ENCODE results near the gene CDH4. TPM values are rescaled to one million over a fixed set of nuclear protein-coding genes. Genes with fewer than 3 reads are reported as not detected.
A peak's percentile ranks its signal among the peaks of the same experiment; 100 is the strongest.

Gene CDH4
- total RNA-seq, 1 donor from 2014 or later: 0.99 TPM

GRCh38 chr20:61949363-61949713 is 697.3 kb downstream of the CDH4 start:
- H3K4me1 Mint-ChIP-seq (ENCODE audit: low read depth): peaks cover 2% of the 10 kb centered on the region
- no peak overlapping the region for H3K4me3 Mint-ChIP-seq (ENCODE audit: unreplicated experiment)
- DNase-seq (ENCODE audit: low spot score): peak; percentile 72
- H3K27ac Mint-ChIP-seq (ENCODE audit: unreplicated experiment): no peak overlapping the region
- H3K36me3 Mint-ChIP-seq (ENCODE audit: low read depth): no peaks in the 10 kb centered on the region
- H3K9me3 Mint-ChIP-seq (ENCODE audit: low read depth): no peaks in the 10 kb centered on the region
- peaks cover under 1% of the 10 kb centered on the region for H3K27me3 Mint-ChIP-seq (ENCODE audit: low read depth)
- TF ChIP-seq, protein P1, sequence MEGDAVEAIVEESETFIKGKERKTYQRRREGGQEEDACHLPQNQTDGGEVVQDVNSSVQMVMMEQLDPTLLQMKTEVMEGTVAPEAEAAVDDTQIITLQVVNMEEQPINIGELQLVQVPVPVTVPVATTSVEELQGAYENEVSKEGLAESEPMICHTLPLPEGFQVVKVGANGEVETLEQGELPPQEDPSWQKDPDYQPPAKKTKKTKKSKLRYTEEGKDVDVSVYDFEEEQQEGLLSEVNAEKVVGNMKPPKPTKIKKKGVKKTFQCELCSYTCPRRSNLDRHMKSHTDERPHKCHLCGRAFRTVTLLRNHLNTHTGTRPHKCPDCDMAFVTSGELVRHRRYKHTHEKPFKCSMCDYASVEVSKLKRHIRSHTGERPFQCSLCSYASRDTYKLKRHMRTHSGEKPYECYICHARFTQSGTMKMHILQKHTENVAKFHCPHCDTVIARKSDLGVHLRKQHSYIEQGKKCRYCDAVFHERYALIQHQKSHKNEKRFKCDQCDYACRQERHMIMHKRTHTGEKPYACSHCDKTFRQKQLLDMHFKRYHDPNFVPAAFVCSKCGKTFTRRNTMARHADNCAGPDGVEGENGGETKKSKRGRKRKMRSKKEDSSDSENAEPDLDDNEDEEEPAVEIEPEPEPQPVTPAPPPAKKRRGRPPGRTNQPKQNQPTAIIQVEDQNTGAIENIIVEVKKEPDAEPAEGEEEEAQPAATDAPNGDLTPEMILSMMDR (IDR thresholded peaks at IDR 0.05): no peak

DNA sequence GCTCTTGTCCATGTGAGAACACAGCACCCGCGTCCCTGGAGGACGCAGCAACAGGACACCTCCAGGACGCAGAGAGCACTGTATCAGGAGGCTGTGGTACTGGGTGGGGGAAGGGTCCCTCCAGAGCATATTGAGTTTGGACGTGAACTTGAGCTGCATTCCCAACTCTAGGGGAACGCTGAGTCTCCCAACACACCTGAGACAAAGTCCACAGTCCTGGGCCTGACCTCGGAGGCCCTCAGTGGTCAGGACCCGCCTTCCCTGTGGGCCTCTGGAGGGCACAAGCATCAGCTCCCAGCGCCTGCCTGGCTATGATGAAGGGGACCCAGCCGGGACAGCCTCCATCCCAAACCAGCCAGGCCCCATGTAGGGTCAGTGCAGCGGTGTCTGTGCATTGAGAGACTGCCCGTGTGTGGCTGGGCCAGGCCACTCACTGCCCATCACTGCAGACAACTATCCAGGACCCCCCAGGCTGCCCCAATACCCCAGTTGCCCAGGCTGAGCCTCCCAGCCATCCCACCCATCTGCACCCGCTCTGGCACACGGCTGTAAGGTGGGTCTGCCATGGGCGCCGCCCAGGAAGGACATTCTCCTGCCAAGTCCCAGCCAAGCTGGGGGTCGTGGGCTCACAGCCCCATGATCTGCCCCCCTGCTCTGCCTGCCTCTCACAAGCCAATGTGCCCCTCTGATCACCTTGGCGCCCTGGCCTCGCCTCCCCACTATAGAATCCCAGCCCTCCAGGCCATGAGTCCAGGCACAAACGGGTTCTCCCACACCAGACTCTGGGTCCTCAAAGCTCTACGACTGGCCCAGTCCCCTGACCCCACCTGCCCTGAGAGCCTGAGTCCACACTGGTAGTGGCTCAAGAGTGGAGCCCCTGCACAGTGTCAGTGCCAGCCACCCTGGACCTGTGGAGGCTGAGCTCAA is 697.9 kb downstream of the CDH4 start:
- DNase-seq (ENCODE audit: low spot score): peak; percentile 70
- no peak overlapping the region for H3K27ac Mint-ChIP-seq (ENCODE audit: unreplicated experiment)
- TF ChIP-seq, protein P1 (IDR thresholded peaks at IDR 0.05): no peak
- peaks cover 5% of the 10 kb centered on the region for H3K27me3 Mint-ChIP-seq (ENCODE audit: low read depth)
- H3K9me3 Mint-ChIP-seq (ENCODE audit: low read depth): no peaks in the 10 kb centered on the region
- H3K4me1 Mint-ChIP-seq (ENCODE audit: low read depth): peaks cover 8% of the 10 kb centered on the region
- no peaks in the 10 kb centered on the region for H3K36me3 Mint-ChIP-seq (ENCODE audit: low read depth)
- H3K4me3 Mint-ChIP-seq (ENCODE audit: unreplicated experiment): no peak overlapping the region

DNA sequence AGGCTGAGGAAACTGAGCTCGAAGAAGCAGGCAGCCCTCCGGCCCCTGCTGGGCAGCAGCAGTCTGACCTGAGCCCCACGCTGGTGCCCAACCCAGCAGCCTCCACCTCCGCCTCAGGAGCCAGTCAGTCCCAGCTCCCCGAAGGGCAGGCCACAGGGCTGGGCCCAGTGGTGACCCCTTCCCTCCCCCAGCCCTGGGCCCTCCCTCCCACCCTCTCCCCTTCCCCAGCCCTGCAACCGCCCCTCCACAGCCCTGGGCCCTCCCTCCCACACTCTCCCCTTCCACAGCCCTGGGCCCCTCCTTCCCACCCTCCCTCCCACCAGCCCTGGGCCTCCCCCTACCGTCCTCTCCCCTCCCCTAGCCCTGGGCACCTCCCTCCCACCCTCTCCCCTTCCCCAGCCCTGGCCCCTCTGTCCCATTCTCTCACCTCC is 698.6 kb downstream of the CDH4 start:
- H3K4me1 Mint-ChIP-seq (ENCODE audit: low read depth): peaks cover 14% of the 10 kb centered on the region
- DNase-seq (ENCODE audit: low spot score): no peak
- TF ChIP-seq, protein P1 (IDR thresholded peaks at IDR 0.05): no peak
- H3K27me3 Mint-ChIP-seq (ENCODE audit: low read depth): peaks cover 5% of the 10 kb centered on the region
- H3K9me3 Mint-ChIP-seq (ENCODE audit: low read depth): no peaks in the 10 kb centered on the region
- H3K36me3 Mint-ChIP-seq (ENCODE audit: low read depth): no peaks in the 10 kb centered on the region
- H3K27ac Mint-ChIP-seq (ENCODE audit: unreplicated experiment): no peak overlapping the region
- no peak overlapping the region for H3K4me3 Mint-ChIP-seq (ENCODE audit: unreplicated experiment)

DNA sequence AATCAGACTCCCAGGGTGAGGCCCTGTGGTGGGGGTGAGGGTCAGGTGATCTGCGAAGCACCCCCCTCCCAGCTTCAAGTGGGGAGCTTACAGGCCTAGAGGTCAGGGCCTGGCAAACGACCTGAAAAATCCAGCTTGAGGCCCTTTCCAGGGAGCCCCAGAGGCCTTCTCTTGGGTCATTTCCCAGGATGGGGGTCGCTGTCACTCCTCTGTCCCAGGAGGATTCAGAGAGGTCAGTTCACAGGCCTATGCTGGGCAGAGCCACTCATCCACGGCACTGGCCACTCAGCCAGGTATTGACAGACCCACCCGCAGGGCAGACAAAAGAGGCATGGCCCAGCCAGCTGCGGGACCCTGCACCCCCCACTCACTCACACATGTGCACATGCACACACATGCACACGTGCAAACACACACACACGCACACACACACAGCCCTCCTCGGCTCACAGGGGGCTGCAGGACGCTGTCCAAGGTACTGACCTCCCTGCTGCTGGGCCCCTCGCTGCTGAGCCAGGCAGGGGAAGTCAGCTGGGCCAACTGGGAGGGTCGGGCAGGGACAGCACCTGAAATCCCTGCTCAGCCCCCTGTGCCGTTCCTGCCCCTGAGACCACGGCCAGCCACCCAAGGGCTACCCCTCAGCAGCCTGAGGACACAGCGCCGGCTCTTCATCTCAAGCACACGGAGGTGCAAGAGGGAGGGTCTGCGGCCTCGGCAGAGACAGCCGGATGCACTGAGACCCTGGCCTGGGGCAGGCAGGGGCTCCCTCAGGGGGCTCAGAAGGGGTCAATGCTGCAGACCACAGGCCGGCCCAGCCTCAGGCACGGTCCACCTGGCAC is 699.9 kb downstream of the CDH4 start:
- Mint-ChIP-seq H3K9me3 (ENCODE audit: low read depth) (no peaks in the 10 kb centered on the region), H3K36me3 (ENCODE audit: low read depth) (no peaks in the 10 kb centered on the region), H3K27me3 (ENCODE audit: low read depth) (peaks cover 5% of the 10 kb centered on the region), H3K27ac (ENCODE audit: unreplicated experiment) (no peak overlapping the region), H3K4me1 (ENCODE audit: low read depth) (peaks cover 26% of the 10 kb centered on the region), H3K4me3 (ENCODE audit: unreplicated experiment) (no peak overlapping the region)
- TF ChIP-seq, protein P1 (IDR thresholded peaks at IDR 0.05): no peak
- DNase-seq (ENCODE audit: low spot score): peak; percentile 87
